ENCODE measurements around the gene AP4E1. TPM values are rescaled to one million over a fixed set of nuclear protein-coding genes. Genes with fewer than 3 reads are reported as not detected.
"Not testable (repeated sequence)": the region's sequence is repeated elsewhere in the genome, so short reads cannot be mapped to it uniquely, and the experiment has no call there.

AP4E1 gene
- total RNA-seq, 2 donors from 2014 or later, result 6.1 to 9.2 TPM

DNA sequence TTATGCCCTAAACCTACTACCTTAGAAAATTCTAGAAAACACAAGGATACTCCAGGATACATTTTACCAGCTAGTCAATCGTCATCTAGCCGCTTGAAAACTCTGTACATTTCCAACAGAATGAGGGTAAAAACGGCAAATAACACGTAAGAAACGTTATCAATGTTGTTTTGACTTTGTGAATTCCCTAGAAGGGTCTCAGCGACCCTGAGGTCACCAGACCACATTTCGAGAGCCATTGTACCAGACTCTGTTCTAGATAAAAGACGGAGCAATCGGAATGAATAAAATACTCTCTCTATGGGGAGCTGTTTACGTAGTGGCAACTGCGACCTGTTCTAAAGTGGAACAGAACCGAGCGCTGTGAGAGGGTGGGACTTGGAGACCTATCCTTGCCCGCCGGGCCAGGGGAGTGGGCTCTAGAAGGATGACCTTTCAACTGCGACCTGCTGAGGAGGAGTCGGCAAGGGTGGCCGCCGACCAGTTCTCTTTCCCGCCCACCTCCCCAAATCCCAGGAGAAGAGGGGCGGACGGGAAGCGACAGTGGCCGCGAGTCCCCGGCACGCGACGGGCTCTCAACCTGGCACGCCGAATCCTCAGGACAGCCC, 778 bp upstream of the AP4E1 start:
- Histone ChIP-seq H3K4me3 (peak overlapping the region; percentile 91 to 94), H3K4me1 (replicated peaks) (no peaks in the 10 kb centered on the region), H3K9me3 (no peaks in the 10 kb centered on the region), H3K27me3 (replicated peaks; ENCODE audit: insufficient read depth) (no peaks in the 10 kb centered on the region), H3K36me3 (no peaks in the 10 kb centered on the region), H3K27ac (peak overlapping the region; percentile 78 to 84)
- 2% methylated on average over 31 of the region's 31 CpGs for WGBS
- DNase-seq (ENCODE audit: low spot score), result peak; percentile 31
- intact Hi-C loops (cut with DNase I), result loop anchor here (5.0 kb wide), 1 partner anchor 220 kb away; the partner anchor contains the start of gene TRPM7
- TF ChIP-seq POLR2A (IDR thresholded peaks at IDR 0.05) (no peak), POLR2AphosphoS5 (IDR thresholded peaks at IDR 0.05) (no peak)
- TF ChIP-seq, protein P1, sequence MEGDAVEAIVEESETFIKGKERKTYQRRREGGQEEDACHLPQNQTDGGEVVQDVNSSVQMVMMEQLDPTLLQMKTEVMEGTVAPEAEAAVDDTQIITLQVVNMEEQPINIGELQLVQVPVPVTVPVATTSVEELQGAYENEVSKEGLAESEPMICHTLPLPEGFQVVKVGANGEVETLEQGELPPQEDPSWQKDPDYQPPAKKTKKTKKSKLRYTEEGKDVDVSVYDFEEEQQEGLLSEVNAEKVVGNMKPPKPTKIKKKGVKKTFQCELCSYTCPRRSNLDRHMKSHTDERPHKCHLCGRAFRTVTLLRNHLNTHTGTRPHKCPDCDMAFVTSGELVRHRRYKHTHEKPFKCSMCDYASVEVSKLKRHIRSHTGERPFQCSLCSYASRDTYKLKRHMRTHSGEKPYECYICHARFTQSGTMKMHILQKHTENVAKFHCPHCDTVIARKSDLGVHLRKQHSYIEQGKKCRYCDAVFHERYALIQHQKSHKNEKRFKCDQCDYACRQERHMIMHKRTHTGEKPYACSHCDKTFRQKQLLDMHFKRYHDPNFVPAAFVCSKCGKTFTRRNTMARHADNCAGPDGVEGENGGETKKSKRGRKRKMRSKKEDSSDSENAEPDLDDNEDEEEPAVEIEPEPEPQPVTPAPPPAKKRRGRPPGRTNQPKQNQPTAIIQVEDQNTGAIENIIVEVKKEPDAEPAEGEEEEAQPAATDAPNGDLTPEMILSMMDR (IDR thresholded peaks at IDR 0.05), result no peak

DNA sequence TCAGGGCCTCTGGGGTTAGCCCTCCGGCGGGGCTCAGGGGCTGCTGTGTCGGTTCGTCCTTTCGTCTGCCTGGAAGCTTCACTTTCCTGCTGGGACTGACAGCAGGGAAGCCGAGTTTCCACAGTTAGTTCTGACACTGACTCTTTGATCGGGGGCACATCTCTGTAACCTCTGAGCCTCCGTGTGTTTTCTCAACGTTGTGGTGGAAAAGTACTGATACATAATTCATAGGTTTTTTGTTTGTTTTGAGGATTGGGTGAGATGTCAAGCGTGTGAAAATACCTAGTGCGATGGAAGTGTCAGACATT, 481 bp downstream of the AP4E1 start:
- DNase-seq (ENCODE audit: low spot score), result no peak
- Histone ChIP-seq H3K9me3 (no peaks in the 10 kb centered on the region), H3K27me3 (replicated peaks; ENCODE audit: insufficient read depth) (no peaks in the 10 kb centered on the region), H3K36me3 (no peaks in the 10 kb centered on the region), H3K4me1 (replicated peaks) (no peaks in the 10 kb centered on the region), H3K4me3 (peak overlapping the region; percentile 91 to 94), H3K27ac (peak overlapping the region; percentile 78 to 84)
- 0% methylated on average over 11 of the region's 11 CpGs for WGBS
- intact Hi-C loops (cut with DNase I), result loop anchor here (5.0 kb wide), 1 partner anchor 222 kb away; the partner anchor contains the start of gene TRPM7
- TF ChIP-seq POLR2AphosphoS5 (IDR thresholded peaks at IDR 0.05) (no peak), POLR2A (IDR thresholded peaks at IDR 0.05) (no peak)
- TF ChIP-seq, protein P1 (IDR thresholded peaks at IDR 0.05), result no peak

DNA sequence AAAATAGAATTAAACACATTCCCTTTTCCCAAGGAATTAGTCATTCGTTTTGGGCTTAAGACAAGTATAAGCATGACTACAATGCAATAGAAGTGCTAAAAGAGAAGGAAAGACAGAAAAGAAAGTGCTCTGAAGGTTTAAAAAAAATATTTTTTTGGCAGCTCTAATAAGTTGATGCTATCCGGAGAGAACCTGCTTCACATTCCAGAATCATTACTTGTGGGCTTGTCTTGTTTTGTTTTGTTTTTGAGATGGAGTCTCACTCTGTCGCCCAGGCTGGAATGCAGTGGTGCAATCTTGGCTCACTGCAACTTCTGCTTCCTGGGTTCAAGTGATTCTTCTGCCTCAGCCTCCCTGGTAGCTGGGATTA, 1.9 kb downstream of the AP4E1 start:
- WGBS, result 46% methylated on average over 3 of the region's 3 CpGs

DNA sequence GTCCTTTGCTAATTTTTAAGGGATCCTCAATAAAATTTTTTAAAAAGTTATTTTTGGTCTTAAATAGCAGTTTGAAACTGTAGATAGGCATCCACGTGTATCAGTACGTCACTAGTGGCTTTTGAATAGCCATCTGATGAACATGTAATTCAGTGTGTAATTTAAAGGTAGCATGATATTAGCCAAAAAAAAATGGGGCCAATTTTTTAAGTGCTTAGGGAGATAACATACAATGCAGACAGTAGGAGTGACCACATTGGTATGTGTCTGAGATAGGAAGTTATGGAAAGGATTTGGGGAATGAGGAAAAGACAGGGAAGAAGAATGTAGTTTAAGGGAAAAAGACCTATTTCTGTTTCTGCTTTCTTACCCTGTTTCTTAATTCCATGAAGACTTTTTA, 2.5 kb downstream of the AP4E1 start:
- H3K27ac ChIP-seq, result no peak overlapping the region
- WGBS, result 85% methylated on average over 2 of the region's 2 CpGs
- intact Hi-C loops (cut with DNase I), result no loop called here

More for the DNA sequence above, 1.9 kb downstream of the AP4E1 start:
- H3K4me3 ChIP-seq; H3K27me3 ChIP-seq (replicated peaks; ENCODE audit: insufficient read depth); intact Hi-C loops (cut with DNase I); H3K9me3 ChIP-seq; H3K27ac ChIP-seq; H3K4me1 ChIP-seq (replicated peaks); DNase-seq (ENCODE audit: low spot score); H3K36me3 ChIP-seq: not testable (repeated sequence)

DNA sequence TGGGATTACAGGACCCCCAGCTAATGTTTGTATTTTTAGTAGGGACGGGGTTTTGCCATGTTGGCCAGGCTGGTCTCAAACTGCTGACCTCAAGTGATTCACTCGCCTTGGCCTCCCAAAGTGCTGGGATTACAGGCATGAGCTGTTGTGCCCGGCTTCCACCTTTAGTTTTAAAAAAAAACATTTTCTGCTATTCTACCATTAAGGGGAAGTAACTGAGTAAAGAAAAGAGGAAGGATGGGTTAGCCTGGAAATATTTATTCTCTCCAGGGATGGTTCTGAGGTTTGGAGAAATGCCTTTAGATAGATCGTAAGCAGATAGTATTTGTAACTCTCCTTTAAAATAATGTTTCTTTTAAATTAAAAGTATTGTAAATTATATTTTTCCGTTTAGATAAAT, 3.1 kb downstream of the AP4E1 start:
- Histone ChIP-seq H3K27me3 (replicated peaks; ENCODE audit: insufficient read depth) (no peaks in the 10 kb centered on the region), H3K4me3 (no peak overlapping the region), H3K4me1 (replicated peaks) (no peaks in the 10 kb centered on the region), H3K27ac (no peak overlapping the region), H3K36me3 (no peaks in the 10 kb centered on the region), H3K9me3 (no peaks in the 10 kb centered on the region)
- no peak for DNase-seq (ENCODE audit: low spot score)
- 82% methylated on average over 5 of the region's 5 CpGs for WGBS
- intact Hi-C loops (cut with DNase I), result no loop called here
- TF ChIP-seq, protein P1 (IDR thresholded peaks at IDR 0.05), result no peak
- TF ChIP-seq POLR2A (IDR thresholded peaks at IDR 0.05) (no peak), POLR2AphosphoS5 (IDR thresholded peaks at IDR 0.05) (no peak)

More for the DNA sequence above, 2.5 kb downstream of the AP4E1 start:
- no peaks in the 10 kb centered on the region for H3K27me3 ChIP-seq (replicated peaks; ENCODE audit: insufficient read depth)
- no peaks in the 10 kb centered on the region for H3K36me3 ChIP-seq
- TF ChIP-seq POLR2AphosphoS5 (IDR thresholded peaks at IDR 0.05) (no peak), POLR2A (IDR thresholded peaks at IDR 0.05) (no peak)
- TF ChIP-seq, protein P1 (IDR thresholded peaks at IDR 0.05), result no peak
- no peaks in the 10 kb centered on the region for H3K9me3 ChIP-seq
- no peaks in the 10 kb centered on the region for H3K4me1 ChIP-seq (replicated peaks)
- H3K4me3 ChIP-seq, result no peak overlapping the region
- DNase-seq (ENCODE audit: low spot score), result no peak
